KG1 (cell line): Measurements from ENCODE around the gene RRP1.

Experiments
- DNase-seq: peaks from one replicate; lab custom pipeline; 2025; lab: John Stamatoyannopoulos, UW

Gene RRP1, protein sequence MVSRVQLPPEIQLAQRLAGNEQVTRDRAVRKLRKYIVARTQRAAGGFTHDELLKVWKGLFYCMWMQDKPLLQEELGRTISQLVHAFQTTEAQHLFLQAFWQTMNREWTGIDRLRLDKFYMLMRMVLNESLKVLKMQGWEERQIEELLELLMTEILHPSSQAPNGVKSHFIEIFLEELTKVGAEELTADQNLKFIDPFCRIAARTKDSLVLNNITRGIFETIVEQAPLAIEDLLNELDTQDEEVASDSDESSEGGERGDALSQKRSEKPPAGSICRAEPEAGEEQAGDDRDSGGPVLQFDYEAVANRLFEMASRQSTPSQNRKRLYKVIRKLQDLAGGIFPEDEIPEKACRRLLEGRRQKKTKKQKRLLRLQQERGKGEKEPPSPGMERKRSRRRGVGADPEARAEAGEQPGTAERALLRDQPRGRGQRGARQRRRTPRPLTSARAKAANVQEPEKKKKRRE

DNA sequence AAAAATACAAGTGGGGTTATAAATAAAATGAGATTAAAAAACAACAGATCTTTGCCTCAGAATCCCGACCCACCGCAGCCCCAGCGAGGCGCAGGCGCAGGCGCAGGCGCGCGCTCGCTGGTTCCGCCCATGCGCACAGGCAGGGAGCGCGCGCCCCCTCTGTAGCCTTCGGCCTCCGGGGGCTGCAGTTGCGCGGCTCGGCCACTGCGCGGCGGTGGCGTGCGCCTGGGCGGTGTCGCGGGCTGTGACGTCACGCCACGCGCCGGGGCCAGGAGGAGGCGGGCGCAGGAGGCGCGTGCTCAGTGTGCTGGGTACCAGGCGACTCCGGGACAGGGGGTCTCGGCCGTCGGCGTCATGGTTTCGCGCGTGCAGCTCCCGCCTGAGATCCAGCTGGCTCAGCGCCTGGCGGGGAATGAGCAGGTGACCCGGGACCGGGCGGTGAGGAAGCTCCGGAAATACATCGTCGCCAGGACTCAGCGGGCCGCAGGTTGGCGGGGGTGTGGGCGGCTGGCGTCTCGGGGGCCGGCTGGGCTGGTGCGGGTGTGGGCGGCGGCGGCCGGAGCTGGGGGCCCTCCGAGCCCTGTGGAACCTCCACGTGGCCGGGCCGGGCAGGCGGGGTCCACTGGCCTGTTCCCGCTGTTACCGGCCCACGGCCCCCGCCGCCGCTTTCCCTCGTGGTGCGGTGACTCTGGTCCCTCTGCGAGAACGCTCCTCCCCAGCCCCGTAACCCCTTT lies at the start of gene RRP1:
Gene RRP1, plus strand, starts transcription at position 302 of the 734 bp plus-strand sequence. Its CDS starts 53 bp downstream, at position 355.
- peak; percentile 88 for DNase-seq

GRCh38 chr21:43739621-43740435 lies 49.5 kb upstream of the RRP1 start:
- DNase-seq: no peak

DNA sequence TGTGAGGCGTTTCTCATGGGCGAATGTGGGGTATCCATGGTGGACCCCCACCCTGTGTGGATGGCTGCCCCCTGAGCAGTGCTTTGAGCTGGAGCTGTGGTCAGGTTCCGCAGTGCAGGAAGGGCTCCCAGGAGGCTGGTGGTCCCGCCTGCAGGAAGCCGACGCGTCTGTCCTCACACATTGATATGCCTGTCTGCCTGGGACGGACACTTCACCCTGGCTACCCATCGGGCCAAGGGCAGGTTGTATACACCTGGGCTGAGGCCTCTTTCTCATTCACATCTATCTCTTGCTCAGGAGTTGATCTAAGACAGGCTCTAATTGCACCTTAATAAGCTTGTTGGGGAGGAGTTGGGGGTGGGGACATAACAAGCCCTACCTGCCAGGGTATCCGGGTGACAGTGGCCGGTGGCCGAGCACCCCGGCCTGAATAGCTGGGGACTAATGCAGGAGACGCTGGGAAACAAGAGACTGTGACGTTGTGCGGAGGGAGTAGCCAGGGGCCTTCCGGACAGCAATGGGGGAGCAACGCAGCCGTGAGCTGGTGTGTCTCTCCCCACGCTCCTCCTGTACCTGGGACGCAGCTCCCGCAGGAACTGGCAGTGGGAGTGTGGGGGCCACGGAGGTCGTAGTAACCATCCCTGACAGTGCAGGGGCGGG lies 48.8 kb upstream of the RRP1 start:
- DNase-seq: no peak

DNA sequence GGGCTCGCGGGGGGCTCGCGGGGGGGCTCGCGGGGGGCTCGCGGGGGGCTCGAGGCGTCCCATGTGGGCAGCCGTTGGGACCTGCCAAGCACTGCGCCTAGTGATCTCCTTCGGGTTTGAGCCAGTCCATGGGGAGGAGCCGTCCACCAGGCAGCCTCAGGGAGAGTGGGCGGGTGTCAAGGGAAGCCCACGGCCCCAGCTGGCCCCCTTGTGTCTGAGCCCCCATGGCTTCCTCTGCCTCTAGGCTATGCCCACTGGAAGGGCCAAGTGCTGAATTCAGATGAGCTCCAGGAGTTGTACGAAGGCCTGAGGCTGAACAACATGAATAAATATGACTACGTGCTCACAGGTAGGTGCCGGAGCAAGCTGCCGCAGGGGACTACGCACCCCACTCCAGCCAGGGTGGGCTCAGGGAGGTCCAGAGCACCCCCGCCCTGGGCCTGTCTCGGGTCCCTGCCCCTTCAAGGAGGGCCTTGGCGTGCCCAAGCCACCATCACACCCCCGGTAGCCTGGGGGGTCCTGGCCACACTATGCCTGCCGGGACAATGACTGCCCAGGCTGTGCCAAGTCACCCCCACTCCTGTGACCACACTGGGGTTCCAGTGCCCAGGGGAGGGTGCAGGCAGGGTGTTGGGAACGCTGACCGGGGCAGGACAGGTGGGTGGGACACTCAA lies 47.8 kb upstream of the RRP1 start:
- DNase-seq: no peak

DNA sequence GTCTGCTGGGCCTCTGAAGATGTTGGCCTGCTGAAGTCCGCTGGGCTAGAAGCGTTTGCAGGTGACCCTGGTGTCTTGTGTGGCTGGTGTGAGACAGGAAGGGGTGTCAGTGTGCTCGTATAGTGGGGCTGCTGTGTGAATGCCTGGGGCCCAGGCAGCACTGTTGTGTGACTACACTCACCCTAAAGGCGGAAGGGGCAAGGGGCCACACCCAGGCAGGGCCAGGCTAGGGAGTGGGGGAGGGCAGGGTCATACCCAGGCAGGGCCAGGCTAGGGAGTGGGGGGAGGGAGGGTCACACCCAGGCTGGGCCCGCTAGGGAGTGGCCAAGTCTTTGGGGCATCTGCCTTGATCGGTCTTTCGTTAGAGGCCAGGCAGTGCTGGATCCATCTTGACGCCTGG lies 45.4 kb upstream of the RRP1 start:
- DNase-seq: no peak

GRCh38 chr21:43744725-43745124 lies 44.7 kb upstream of the RRP1 start:
- no peak for DNase-seq

DNA sequence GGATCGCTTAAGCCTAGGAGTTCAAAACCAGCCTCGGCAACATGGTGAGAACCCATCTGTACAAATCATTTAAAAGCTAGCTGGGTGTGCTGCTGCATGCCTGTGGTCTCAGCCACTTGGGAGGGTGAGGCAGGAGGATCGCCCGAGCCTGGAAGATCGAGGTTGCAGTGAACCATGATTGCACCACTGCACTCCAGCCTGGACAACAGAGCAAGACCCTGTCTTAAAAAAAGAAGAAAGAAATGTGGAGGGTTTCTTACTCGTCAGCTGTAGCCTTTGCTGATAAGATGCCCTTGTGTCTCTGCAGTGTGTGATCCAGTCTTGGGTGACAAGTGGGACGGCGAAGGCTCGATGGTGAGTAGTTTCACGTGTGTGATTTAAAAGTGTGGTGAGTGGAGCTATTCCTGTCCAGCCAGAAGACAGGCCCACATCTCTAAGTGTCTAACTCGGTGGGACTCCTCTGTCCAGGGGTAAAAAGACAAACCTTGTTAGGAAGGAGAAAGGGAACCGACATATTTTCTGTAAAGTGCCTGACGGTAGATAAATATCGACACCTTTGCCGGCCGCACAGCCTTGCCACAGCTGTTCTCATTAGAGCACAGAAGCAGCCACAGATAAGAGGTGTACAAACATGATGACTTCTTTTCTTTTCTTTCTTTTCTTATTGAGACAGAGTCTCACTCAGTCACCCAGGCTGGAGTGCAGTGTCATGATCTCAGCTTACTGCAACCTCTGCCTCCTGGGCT lies 43.4 kb upstream of the RRP1 start:
- DNase-seq: no peak

- no peak for DNase-seq
Measured at GRCh38 chr21:43748622-43749021, 40.8 kb upstream of the RRP1 start.

- no peak for DNase-seq
Measured at GRCh38 chr21:43749651-43750262, 39.6 kb upstream of the RRP1 start.

DNA sequence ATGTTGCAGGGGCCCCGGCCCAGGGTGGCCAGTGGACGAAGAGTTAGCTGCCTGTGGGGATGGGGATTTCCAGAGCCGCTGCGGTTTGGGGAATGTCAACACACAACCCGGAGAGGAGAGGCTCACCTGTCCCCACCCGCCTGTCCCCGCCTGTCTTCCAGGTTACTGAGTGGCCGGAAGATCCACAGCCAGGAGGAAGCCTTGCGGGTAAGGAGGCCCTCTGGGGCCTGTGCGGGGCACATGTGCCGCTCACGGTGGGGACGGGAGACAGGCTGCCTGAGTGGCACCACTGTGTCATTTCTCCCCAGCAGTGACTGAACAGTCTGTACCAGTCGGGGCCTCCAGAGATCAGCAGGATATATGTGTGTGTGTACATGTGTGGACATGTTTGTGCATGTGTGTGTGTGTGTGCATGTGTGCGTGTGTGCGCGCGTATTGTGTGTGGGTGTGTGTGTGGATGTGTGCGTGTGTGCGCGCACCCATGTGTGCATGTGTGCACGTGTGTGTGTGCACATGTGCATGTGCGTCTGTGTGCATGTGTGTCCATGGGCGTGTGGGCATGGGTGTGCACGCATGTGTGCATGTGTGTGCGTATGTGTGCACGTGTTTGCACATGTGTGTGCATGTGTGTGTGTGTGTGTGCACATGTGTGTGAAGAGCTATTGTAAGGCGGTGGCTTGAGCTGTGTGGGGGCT lies 38.9 kb upstream of the RRP1 start:
- no peak for DNase-seq

- no peak for DNase-seq
Measured at GRCh38 chr21:43751955-43752591, 37.3 kb upstream of the RRP1 start.

DNA sequence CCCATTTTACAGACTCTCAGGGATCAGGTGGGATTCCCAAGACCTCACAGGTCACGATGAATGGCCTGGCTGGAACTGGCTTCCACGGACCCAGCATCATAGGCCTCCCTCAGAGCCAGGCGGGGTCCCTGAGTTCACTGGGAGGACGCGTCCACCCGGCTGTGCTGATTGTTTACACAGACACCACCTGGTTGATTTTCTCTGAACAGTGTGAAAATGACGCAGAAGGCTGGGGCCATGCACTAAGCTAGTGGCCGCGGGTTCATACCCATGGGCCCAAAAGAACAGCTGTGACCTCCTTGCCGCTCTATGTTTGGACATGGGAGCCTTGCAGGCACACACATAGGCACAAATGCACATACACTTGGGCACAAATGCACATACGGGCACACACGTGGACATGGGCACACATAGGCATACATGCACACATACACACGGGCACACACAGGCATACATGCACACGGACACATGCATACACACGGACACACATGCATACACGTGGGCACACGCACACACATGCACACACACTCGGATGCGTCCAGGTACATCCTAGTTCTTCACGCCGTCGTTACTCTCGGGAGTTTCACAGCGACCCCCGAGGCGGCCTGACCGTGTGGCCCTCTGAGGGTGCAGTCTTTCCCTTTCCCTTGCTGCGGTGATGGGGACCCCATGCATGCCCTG lies 36.5 kb upstream of the RRP1 start:
- DNase-seq: no peak

DNA sequence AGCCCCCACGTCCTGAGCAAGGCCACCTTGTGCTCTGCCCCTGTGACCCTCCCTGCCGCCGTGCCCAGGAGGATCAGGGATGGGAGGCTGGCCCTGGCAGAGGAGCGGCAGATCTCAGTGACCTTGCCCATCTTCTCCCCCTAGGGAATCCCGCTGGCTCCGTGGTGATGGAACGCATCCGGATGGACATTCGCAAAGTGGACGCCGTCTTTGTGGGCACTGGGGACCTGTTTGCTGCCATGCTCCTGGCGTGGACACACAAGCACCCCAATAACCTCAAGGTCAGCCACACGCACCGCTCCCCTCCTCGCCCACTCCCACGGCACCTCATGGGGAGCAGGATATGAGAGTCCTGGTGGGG lies 36.0 kb upstream of the RRP1 start:
- DNase-seq: no peak

DNA sequence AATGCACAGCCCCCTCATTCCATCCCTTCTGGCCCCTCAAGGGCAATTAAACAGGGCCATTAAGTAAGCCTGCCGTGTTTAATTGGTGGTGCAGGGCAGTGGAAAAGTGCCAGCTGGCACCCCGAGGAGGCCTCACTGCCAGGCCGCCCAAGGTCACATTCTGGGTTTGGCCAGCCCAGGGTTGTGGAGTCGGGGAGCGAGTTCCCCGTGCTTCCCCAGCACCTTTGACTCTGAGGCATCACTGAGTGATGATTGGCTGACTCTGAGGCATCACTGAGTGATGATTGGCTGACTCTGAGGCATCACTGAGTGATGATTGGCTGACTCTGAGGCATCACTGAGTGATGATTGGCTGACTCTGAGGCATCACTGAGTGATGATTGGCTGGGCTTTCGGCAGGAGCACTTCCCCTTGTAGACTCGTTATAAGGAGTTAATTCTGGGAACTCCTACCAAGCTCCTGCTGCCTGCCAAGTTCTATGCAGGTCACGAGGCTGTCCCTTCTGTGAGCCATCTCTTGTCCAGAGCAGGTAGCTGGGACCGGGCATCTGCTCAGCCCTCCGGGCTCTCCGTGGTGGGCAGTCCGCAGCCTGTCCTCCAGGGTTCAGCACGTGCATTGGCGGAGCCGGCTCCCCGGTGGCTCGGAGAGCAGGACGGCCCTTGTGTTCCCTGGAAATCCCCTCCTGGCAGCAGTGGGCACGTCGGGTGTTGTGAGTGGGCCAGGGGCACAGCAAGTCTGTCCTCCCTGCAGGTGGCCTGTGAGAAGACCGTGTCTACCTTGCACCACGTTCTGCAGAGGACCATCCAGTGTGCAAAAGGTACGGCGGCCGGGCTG lies 34.2 kb upstream of the RRP1 start:
- DNase-seq: no peak

DNA sequence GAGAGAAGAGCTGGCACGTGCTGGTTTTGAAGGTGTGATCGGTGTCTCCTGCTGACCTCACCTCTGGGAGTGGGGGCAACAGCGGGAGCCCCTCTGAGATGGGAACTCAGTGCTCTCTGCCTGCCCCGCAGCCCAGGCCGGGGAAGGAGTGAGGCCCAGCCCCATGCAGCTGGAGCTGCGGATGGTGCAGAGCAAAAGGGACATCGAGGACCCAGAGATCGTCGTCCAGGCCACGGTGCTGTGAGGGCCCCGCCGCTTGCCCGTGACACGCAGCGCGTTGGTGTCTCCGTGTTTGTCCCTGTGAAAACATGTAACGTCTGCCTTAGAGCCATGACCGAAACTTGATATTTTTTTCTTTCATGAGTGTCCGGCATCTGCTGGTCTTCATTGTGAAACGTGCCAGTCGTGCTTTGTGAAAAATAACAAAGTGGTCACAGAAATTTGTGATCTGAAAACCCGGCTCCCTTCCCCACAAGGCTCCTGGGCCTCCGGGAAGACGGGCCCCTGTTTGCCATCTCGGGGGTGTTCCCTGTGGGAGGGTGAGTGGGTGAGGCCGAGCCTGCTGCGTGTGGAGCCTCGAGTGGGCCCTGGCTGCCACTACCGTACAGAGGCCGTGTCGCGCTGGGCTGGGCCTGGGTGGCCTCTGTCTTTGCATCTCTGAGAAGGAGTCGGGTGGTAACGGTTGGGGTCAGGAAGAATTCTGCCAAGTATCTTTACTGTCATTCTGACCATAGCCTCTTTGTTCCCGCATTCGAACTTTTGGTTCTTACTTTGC lies 33.4 kb upstream of the RRP1 start:
- DNase-seq: no peak

DNA sequence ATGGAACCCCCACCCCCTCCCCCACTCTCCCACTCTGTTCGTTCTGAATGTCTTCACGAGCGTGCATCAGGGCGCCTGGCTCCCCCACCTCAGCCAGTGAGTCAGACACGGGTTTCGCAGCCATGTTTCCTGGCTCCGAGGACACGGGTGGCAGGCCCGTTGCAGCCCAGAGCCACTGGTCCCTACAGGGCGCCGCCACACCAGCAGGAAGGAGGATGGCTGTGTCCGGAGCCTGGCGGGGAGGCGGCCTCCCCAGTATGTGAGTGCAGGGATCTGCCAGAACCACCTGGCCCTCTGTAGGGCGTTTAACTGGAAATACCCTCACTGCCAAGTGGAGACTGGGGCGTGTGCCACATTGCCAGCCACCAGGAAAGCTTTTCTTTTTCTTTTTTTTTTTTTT lies 31.8 kb upstream of the RRP1 start:
- no peak for DNase-seq

DNA sequence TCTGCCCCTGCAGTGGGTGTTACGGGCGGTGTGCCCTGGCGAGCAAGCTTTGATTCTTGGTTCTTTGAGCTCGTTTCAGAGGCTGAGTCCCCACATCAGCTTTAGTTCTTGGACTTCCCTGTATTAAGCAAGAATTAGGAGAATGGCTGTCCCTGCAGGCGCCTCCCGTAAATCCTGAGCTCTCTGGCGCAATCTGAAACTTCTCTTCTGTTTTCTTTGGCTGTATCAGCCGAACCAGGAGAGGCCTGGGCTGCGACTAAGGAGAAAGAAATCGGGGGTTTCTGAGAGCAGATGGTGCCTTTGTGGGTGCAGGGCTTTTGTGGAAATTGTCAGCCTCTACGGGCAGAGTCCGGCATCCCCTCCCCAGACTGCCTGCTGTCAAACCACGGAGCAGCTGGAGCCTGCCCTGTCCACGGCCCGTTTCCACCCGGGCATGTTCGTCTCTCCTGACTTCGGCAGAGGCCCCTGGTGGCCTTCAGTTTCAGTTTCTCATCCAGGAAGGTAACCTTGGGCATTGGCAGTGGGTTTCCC lies 31.2 kb upstream of the RRP1 start:
- DNase-seq: no peak
